ENCODE data around the gene DSG2.

The DSG2 gene

GRCh38 chr18:31592506-31593157, 94.7 kb downstream of the DSG2 start:
- no peak for DNase-seq

GRCh38 chr18:31595121-31595771, 97.3 kb downstream of the DSG2 start:
- no peak for DNase-seq

- no peak for DNase-seq
These were observed 98.3 kb downstream of the DSG2 start for GRCh38 chr18:31596081-31596872.

GRCh38 chr18:31598021-31598805, 100.2 kb downstream of the DSG2 start:
- DNase-seq, result no peak
